GM19025 (cell line): ENCODE measurements around the gene MAPK8.

ENCODE experiments used
- ATAC-seq: cut with Tn5 transposase; IDR thresholded peaks from one replicate; pipeline ENCODE4 v1.9.1; 2021; ENCODE audit warnings: mild to moderate bottlenecking, low read depth, moderate library complexity; ENCODE audit not compliant: unreplicated experiment

Gene MAPK8

DNA sequence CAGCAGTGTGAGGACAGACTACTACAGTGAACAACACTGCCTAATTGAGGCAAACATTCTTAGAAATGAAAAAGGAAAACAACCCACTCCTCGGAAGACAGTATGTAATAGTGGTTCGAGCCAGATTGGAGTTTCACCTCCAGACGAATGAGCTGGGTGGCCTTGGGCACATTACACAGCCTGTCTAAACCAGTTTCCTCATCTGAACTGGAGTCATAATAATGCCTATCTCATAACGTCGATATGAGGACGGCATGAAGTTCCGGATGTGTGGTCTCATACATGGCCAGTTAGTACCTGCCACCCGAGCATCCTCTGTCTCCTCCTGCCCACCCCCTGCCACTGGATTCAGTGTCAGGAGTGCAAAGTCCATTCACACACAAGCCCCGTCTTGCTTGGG, 16.2 kb upstream of the MAPK8 start:
- ATAC-seq, result no peak

DNA sequence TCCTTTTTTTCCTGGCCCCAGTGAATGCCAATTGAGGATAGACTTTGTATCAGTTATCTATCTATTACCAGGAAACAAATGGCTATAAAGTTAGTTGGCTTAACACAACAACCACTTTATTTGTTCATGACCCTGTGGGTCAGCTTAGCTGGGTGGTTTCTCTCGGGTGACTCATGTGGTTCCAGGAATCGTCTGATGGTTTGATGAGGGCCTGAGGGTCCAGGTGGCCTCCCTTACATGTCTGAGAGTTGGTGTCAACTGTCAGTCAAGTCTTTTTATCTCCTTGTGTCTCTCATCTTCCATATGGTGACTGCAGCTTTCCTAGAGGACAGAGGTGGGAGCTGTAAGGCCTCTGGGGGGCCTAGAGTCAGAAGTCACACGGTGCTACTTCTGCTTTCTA, 15.3 kb upstream of the MAPK8 start:
- ATAC-seq, result no peak

DNA sequence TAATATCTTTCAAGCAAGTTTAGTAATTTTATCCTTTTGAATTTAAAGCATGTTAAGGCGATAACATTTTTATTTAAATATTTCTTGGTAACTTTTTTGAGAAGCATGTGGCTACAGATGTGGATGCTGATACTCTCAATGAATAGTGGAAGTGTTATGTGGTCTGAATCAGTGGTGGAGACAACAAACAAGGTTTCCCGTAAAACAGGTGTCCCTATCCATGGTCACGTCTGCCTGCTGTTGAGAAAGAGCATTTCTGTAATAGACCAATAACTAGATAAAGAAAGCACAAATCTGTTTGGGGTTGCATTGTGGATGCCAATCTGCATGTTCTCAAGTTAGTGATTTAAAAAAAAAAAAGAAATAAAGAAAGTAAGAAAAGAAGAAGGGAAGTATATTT, 13.9 kb upstream of the MAPK8 start:
- ATAC-seq, result no peak

GRCh38 chr10:48294431-48294830, 12.0 kb upstream of the MAPK8 start:
- ATAC-seq, result no peak

GRCh38 chr10:48296576-48297098, 9.8 kb upstream of the MAPK8 start:
- ATAC-seq, result no peak

DNA sequence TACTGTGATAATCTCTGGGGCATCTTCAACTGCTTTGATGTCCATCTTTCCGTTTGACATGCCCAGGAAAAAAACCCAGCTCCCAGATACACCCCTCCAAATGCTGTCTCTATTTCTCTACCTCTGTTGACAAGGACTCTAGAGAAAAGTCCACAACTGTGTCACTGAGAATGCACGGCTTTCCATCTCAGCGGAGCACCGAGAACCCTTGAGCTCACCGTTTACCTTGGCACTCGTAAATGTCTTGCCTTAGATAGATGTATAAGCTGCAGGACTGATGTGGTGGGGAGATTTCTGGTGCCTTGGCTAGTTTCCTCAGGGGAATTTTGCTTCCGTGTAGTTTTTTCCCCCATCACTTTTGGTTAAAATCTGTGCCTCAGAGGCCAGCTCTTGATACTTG, 7.4 kb upstream of the MAPK8 start:
- ATAC-seq, result no peak

DNA sequence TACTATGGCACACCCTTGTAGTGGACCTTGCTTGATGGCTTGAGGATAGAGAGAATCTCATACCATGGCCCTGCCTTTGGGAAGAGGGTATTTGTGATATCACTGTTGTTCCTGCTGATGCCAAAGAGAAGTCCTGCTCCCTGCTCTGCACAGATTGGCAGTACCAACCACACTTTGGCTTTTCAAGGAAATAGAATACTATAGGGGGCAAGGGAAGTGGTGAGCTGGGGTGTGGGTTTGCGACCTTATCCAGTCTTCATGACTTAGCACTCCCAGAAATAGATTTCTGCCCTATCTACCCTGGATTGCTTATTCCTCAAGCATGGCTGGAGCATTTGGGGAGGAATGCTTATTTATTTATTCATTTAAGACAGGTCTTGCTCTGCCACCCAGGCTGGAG, 6.8 kb upstream of the MAPK8 start:
- no peak for ATAC-seq

GRCh38 chr10:48300556-48300955, 5.9 kb upstream of the MAPK8 start:
- ATAC-seq, result no peak

GRCh38 chr10:48302515-48303476, 3.7 kb upstream of the MAPK8 start:
- no peak for ATAC-seq

DNA sequence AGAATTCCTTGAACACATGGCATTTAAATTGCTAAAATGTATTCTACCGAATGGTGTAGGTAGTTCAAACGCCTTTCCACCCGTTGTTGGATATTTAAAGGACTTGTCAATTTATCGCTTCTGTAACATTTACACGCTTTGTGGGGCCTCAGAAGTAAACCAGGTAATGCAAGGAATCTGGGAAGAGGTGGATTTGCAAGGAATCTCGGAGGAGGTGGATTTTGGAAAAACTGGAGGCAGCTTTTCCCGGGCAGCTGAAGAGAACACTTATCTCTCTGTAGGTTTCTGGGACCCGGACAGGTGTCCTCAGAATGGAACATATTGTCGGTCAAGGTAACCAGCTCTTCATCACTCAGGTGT, 592 bp upstream of the MAPK8 start:
- no peak for ATAC-seq

DNA sequence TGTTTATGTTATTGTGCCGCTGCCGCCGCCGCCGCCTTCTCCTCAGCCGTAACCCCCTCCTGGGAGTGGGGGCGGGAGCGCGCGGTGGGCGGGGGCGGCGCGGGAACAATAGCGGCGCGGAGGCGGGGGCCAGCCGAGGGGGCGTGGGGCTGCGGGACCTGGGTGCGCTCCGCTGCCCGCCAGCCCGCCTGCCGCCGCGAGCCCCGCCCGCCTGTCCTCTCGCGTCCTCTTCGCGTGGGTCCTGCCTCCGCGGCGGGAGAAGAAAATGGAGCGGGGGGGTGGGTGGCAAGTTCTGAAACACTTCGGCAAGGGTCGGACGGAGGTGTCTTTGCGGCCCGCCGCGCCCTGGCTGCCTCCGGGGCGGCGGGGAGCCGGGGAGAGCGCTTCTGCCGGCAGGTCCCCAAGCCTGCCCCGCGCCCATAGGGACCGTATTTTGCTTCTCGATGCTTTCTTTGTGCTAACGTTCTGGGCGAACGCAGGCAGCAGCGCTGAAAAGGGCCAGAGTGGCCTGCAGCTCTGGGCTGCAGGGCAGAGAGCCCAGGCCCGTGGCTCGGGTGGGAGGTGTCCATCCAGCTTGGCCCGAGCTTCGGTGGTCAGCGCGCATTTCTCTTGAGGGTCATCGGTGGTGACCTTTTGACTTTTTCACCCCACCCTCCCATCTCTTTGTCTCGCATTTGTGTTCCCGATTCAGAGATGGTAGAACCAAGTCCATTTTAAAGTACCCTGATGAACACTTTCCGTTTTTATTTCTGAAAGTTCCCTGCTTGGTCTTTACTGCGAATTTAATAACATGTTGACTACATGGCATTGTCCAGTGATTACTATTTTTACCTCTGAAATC, 613 bp downstream of the MAPK8 start:
- ATAC-seq, result peak; percentile 35

DNA sequence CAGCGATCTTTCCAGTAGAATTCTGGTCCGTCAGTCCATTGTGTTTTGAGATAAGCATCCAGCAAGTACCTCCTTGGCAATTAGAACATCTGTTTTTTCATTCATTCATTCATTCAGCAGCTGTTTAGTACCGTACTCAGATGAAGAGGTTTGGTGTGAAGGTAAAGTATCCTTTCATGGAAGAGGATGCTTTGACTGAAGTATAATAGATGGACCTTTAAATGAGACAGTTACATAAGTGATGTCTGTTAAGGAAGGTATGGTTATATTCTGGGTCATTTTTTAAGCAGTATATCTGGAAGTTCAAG, 1.2 kb downstream of the MAPK8 start:
- no peak for ATAC-seq

- no peak for ATAC-seq
These were observed 3.3 kb downstream of the MAPK8 start for GRCh38 chr10:48309711-48310226.

DNA sequence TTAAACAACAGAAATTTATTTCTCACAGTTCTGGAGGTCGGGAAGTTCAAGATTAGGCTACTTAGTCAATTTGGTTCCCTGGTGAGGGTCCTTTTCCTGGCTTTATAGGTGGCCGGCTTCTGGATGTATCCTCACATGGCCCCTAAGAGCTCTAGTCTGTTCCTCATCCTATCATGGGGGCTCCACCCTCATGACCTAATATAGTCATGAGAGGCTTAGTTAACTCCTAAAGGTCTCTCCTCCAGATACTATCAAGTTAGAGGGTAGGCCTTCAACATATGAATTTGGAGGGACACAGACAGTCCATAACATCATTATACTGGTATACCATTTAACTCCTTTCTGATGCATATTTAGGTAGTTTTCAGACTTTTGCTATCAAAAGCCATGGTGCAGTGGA, 7.6 kb downstream of the MAPK8 start:
- ATAC-seq, result no peak

GRCh38 chr10:48316236-48316635, 9.8 kb downstream of the MAPK8 start:
- ATAC-seq, result no peak

- no peak for ATAC-seq
These were observed 11.0 kb downstream of the MAPK8 start for GRCh38 chr10:48317321-48317990.

DNA sequence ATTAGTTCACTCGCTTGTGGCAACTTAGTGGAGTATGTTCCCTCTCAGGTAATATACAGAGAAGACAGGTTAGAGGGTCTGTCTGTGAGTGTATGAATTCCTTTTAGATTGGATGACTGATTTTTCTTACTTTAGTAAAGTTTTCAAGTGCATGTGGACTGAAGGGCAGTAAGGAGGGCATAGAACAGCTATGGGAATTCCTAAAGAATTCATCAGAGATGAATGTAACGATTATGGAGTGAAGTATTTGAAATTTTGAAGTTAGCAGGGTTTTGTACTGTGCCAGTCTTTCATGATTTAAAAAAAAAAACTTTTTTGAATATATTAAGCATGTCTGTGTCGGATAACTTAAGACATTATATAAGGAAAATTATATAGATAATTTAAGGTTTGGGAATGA, 15.5 kb downstream of the MAPK8 start:
- ATAC-seq, result no peak

GRCh38 chr10:48324580-48324979, 18.1 kb downstream of the MAPK8 start:
- ATAC-seq, result no peak

DNA sequence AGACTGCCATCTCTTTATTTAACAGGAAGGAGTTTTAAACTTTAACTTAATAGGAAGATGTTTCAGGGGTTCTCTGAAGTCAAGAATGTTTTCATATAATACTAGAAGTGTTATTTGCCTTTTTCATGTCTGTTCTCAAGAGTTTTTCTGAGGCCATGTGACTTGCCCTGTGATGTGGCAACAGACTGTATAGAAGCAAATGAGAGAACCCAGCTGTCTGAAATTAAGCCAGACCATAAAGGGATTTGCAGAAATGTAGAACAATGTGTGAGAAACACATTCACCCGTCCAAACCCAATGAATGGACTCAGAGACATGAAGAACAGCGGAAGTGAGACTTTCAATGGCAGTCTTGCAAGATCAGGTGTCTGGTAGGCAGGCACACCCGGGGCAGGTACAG, 23.8 kb downstream of the MAPK8 start:
- no peak for ATAC-seq

DNA sequence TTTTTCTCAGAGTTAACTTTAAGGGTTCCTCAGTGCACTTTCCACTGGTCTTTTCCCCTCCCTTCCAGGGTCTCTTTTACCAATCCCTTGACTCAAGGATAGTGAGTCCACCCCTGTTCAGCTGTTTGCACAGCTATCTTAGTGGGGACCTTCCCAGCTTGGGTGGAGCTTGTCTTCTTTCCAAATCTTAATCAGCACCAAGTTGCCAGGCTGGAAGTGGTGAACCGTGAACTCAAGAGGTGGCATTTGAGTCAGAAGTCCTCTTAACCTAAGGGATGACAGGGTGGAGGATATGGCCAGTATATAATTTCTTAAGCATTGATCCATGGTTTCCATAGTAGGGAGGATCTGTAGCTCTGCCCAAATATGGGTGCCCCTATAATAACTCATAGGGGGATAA, 25.0 kb downstream of the MAPK8 start:
- ATAC-seq, result no peak
